Astrocyte of the spinal cord (primary cell): Measurements from ENCODE around the gene SBK1.

Experiments
- DNase-seq: peaks from one replicate; pipeline ENCODE4 v3.0.0; 2011; ENCODE audit warnings: low read depth, low spot score
- H3K4me3 ChIP-seq: 2 replicates; pipeline ENCODE4 v1.5.1; 2011; ENCODE audit warnings: low read depth, mild to moderate bottlenecking, low read length, moderate library complexity
- in situ Hi-C: cut with HindIII; loops from 2 replicates; pipeline ENCODE4 v1.10.0; 2017; ENCODE audit warnings: low sequenced_read_pairs
- TF ChIP-seq, protein P1 (sequence below): IDR thresholded peaks from 2 replicates; pipeline ENCODE4 v1.5.1; 2012; ENCODE audit warnings: low read depth, mild to moderate bottlenecking, low read length, inconsistent platforms

Gene SBK1

DNA sequence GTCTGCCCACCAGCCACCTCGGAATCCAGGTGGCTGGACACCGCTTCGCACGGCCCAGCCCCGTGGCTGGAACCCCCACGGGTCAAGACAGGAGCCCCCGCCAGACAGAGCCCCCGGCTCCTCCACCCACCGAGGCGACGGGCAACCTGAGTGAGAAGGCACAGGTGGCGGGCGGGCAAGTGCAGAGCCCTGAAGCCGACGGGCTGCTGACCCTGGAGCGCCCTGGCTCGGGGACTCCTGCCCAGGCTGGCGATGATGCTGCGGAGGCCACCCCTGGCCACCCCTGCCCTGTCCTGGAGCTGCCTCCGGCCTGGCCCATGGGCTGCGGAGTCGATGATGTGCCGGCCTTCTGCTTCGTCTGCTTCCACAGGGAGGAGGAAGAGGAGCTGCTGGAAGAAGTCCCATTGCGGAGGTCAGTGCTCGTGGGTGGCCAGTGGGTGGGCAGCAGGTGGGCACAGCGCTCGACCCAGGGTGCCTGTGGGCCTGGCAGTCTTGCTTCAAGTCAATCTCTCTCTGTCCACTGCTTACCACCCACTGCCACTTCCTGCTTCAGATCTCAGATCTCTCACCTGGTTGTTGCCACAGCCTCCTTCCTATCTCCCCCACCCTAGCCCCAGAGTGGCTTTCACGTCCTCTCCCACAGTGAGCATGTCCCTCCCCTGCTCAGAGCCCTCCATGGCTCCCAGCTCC, 33.1 kb upstream of the SBK1 start:
- H3K4me3 ChIP-seq, result no peak overlapping the region
- DNase-seq, result no peak
- TF ChIP-seq, protein P1, sequence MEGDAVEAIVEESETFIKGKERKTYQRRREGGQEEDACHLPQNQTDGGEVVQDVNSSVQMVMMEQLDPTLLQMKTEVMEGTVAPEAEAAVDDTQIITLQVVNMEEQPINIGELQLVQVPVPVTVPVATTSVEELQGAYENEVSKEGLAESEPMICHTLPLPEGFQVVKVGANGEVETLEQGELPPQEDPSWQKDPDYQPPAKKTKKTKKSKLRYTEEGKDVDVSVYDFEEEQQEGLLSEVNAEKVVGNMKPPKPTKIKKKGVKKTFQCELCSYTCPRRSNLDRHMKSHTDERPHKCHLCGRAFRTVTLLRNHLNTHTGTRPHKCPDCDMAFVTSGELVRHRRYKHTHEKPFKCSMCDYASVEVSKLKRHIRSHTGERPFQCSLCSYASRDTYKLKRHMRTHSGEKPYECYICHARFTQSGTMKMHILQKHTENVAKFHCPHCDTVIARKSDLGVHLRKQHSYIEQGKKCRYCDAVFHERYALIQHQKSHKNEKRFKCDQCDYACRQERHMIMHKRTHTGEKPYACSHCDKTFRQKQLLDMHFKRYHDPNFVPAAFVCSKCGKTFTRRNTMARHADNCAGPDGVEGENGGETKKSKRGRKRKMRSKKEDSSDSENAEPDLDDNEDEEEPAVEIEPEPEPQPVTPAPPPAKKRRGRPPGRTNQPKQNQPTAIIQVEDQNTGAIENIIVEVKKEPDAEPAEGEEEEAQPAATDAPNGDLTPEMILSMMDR, result no peak
- in situ Hi-C loops, result no loop called here

DNA sequence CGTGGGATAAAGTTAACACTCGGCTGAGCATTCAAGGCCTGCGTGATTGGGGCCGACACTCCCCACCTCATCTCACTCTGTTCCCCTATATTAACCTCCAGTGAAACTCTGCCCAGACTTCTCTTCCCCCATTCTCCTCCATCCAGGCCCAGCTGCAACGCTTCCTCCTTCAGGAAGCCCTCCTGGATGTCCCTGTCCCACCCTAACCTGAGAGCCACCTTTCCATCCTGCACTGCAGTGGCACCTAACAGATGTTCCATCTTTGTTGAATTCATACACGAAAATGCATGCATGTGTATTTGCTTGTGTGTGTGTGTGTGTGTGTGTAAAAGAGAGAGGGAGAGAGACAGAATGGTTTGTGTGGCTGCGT, 32.6 kb upstream of the SBK1 start:
- TF ChIP-seq, protein P1, result no peak
- in situ Hi-C loops, result no loop called here
- DNase-seq, result no peak
- no peak overlapping the region for H3K4me3 ChIP-seq

DNA sequence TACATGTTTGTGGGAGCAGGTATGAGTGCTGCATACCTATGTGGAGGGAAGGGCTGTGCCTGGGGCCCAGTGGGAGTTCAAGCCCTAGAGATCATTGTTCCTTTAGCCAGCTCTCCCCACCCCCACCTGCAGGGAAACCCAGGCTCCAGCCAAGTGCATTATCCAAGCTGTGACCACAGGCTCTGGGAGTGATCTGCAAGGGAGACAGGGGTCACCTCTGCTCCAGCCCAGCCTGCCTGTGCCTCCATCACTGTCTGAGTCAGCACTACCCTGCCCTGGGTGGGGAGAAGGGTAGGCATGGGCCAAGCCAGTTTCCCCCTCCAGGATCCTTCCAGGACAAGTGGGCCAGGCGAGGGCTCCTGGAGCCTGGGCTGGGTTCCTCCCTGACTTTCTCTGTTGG, 32.1 kb upstream of the SBK1 start:
- no peak overlapping the region for H3K4me3 ChIP-seq
- DNase-seq, result no peak
- in situ Hi-C loops, result no loop called here
- TF ChIP-seq, protein P1, result no peak

DNA sequence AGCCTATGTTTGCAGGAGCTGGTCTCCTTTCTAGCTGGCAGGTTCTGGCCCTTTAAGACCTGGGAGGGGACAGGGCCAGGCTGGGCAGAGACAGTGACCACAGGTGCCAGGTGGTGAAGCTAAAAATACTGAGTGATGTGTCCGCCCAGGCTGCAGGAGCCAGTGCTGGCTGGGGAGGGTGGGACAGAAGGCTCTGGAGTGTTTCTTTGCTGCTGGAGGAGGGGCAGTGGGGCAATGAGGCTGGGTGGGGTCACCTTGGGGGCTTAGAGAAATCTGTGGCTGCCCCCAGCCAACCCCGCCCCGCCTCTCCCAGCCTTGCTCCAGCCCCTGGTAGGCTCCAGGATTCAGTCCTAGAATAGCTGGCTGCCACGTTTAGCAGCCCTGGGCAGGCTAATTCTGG, 30.4 kb upstream of the SBK1 start:
- TF ChIP-seq, protein P1, result no peak
- in situ Hi-C loops, result no loop called here
- H3K4me3 ChIP-seq, result no peak overlapping the region
- DNase-seq, result no peak

DNA sequence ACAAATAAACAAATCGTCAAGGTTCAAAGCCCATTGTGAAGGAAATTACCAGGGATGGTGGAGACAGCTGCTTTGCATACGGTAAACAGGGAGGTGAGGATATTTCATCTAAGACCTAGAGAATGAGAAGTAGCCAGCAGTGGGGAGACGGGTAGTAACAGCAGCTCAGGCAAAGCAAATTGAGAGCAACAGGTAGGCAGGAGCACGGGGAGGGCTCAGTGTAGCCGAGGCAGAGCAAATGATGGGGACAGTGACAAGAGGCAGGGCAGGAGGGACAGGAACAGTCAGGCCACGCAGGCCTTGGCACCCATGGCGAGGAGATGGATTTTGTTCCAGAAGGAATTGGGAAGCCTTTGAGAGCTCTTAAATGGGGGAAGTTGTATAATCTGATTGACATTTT, 29.0 kb upstream of the SBK1 start:
- TF ChIP-seq, protein P1, result no peak
- H3K4me3 ChIP-seq, result no peak overlapping the region
- DNase-seq, result no peak
- in situ Hi-C loops, result no loop called here

DNA sequence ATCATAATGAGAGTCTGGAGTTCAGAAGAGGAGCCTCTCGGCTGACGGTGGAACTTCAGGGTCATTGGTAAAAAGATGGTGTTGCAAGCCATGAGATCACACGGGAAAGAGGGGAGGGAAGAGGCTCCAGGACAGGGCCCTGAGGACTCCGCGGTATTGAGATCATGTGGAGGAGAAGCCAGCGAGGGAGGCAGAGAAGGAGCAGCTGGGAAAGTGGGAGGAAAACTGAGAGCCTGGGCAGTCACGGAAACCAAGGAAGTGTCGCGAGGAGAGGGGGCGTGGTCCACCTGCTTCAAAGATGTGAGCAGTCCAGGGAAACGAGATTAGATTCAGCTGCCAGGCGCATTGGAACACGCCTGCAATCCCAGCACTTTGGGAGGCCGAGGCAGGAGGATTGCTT, 27.7 kb upstream of the SBK1 start:
- in situ Hi-C loops, result no loop called here
- TF ChIP-seq, protein P1, result no peak
- H3K4me3 ChIP-seq, result no peak overlapping the region
- DNase-seq, result no peak
